Smooth muscle cell of the brain vasculature (primary cell): ENCODE results near the gene STARD10.
"Not testable (repeated sequence)": the region's sequence is repeated elsewhere in the genome, so short reads cannot be mapped to it uniquely, and the experiment has no call there.

ENCODE experiments used
- DNase-seq: peaks from one replicate; pipeline ENCODE4 v3.0.0-alpha.2; 2012; ENCODE audit warnings: low read depth, low spot score

STARD10 gene

DNA sequence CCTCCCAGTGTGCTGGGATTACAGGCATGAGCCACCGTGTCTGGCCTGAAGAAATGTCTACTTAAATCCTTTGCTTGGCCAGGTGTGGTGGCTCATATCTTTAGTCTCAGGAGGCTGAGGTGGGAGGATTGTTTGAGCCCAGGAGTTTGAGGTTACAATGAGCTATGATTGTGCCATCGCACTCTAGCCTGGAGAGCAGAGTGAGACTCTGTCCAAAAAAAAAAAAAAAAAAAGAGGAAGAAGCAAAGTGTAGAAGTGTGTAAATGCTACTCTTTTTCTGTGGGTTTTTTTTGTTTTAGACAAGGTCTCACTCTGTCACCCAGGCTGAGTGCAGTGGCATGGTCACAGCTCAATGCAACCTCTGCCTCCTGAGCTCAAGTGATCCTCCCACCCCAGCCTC, 13.9 kb upstream of the STARD10 start:
- no peak for DNase-seq

DNA sequence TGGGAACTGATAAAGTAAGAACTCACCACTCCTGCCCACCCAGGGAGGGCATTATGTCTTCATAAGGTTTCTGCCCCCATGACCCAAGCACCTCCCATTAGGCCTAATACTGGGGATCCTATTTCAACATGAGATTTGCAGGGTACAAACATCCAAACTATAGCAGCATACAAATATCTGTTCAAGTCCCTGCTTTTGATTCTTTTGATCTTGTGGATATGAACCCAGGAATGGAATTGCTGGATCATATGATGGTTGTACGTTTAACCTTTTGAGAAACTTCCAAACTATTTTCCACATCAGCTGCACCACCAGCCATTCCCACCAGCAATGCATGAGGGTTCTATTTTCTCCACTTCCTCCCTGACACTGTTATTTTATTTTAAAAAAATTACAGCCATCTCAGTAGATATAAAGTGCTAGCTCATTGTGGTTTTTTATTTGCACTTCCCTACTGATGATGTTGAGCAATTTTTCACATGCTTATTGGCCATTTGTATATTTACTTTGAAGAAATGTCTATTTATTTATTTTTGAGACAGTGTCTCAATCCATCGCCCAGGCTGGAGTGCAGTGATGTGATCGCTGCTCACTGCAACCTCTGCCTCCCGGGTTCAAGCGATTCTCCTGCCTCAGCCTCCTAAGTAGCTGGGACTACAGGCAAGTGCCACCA, 13.3 kb upstream of the STARD10 start:
- no peak for DNase-seq

DNA sequence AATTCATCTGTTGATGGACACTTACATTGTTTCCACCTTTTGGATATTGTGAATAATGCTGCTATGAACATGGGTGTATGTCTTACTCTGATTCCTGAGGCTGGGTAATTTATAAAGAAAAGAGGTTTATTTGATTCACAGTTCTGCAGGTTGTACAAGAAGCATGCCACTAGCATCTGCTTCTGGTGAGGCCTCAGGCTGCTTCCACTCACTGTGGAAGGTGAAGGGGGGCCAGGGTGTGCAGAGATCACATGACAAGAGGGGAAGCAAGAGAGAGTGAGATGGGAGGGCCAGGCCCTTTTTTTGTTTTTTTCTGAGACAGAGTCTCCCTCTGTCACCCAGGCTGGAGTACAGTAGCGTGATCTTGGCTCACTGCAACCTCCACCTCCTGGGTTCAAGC, 12.5 kb upstream of the STARD10 start:
- DNase-seq, result not testable (repeated sequence)

DNA sequence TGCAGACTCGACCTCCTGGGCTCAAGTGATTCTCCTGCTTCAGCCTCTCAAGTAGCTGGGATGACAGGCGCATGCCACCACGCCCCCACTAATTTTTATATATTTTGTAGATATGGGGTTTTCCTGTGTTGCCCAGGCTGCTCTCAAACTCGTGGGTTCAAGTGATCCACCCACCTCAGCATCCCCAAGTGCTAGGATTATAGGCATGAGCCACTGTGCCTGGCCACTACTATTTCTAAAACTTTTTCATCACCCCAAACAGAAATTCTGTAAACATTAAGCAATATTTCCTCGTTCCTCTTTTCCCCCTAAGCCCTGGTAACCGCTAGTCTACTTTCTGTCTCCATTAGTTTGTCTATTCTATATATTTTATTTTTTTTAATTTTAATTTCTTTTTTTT, 11.4 kb upstream of the STARD10 start:
- no peak for DNase-seq

DNA sequence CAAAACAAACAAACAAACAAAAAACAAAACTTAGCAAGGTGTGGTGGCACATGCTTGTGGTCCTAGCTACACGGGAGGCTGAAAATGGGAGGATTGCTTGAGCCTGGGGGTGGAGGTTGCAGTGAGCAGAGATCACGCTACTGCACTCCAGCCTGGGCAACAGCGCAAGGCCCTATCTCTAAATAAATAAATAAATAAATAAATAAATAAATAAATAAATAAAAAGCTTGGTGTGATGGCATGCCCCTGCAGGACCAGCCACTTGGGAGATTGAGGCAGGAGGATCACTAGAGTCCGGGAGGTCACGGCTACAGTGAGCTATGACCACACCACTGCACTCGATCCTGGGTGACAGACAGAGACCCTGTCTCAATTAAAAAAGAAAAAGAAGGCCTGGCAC, 9.0 kb upstream of the STARD10 start:
- no peak for DNase-seq

DNA sequence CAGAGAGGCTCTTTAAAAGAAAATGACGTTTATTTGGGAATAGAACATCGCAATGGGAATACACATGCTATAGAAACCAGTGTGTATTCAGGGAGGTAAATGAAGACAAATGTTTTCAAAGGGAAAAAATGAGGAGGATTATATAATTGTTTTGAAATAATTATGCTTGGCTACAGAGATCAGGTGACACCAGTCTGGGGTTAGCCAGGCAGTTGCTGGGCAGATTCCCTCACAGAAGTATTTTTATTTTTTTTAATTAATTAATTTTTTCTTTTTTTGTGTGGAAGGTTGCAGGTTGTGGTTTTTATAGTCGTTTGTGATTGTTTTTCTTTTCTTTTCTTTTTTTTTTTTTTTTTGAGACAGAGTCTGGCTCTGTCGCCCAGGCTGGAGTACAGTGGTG, 5.6 kb upstream of the STARD10 start:
- DNase-seq, result no peak

DNA sequence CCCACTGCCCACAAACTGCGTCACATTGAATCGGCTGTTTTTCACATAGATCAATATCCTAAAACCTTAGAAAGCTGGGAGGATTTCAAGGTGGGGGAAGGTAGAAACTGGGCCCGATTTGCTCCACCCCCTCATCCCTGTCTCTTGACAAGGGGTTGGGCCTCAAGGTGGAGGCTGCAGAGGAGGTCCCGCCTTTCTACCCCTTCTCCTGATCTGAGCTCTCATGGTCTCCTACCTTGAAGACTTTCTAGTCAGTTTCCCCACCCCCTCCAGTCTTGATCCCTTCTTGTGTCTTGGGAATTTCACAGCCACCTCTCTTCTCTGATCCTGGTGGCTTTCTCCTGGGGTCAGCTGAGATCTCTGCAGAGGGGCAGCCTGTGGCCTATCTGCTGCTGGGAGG, 4.5 kb upstream of the STARD10 start:
- no peak for DNase-seq

DNA sequence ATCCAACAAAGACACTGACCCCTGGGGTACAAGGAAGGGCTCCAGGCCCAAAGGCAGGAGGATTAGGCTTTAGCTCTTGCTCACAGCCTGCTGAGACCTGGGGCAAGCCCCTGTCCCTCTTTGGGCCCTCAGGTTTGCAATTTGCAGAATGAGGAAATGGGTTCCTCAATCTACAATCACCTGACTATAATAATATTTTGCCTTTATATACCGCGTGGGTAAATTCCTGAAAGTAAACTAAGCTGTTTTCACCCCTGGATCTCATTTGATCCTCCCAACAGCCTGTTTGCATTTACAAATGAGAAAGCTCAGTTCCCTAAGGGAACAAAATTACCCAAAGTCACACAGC, 797 bp downstream of the STARD10 start:
- no peak for DNase-seq

DNA sequence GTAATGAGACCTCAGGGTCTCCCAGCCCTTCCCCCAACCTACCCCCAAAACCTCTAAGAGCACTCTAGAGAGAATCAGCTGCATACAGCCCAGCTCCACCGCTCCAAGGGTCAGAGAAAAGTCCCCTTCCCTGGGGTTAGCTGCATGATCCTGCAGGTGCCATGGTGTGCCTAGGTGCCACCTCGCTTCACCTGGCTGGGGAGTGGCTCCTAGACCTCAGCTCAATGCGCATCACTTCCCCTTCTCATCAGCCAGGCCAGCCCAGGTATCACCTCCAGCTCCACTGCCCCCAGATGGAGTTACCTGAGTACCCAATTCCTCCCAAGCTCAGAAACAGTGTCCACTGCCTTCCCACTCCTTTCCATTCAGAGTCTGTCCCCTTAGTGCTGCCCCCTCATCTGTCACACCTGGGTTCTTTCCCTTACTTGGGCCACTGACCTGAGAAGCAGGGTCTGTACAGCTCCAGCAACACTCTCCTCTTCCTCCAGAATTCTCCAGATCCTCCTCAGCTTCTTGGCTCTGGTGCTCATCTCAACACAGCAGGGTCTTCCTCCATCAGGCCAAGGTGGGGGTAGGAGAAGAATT, 1.3 kb downstream of the STARD10 start:
- DNase-seq, result no peak

DNA sequence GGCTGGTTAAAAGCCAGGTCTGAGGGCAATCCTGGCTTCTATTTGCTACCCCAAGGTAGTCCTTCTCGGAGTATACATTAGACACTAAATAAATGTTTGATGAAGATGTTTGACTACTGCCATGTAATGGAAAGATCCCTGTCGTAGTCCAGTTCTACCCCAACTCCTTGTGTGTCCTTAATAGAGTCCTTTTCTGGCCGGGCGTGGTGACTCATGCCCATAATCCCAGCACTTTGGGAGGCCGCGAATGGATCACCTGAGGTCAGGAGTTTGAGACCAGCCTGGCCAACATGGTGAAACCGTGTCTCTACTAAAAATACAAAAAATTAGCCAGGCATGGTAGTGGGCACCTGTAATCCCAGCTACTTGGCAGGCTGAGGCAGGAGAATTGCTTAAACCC, 2.6 kb downstream of the STARD10 start:
- not testable (repeated sequence) for DNase-seq

DNA sequence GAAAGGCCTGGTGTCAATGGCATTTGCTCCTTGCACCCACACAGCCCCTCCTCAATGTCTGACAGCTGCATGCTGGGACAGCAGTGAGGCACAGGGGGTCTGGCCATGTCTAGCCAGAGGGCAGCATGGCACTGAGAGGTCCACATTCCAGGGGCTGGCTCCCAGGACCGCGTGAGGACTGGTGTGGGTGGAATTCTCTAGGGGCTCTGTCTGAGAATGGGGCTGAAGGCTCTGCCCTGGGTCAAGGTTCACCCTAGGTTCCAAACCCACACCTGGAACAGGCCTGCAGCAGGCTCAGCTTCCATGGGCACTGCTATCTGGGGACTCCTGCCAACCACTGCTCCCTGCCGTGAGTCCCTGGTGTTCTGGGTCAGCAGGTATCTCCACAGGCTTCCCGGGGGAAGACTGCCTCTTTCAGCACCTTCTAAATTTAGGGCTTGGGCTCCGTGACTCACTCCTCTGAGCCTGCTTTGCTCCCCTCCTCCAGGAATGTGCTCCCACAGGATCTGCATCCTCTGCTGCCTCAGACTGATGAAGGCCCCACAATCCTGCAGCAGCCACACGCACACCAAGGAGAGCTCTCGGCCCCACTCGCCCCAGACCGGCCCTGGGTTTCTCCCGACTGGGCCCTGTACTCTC, 4.2 kb downstream of the STARD10 start:
- no peak for DNase-seq

DNA sequence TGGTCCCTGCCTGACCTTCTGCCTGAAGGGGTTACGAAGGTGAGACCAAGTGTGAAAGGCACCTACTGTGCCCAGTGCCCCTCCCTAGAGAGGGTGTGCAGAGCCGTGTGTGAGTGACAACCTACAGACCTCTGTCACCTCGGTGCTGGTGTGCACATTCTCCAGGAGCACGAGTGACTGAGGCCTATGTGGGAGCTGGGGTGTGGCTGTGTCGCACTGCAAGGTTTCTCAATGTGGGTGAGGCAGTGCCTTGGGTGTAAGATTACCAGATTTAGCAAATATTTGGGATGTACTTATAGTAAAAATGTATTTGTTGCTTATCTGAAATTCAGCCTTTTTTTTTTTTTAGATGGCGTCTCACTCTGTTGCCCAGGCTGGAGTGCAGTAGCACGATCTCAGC, 5.6 kb downstream of the STARD10 start:
- no peak for DNase-seq

DNA sequence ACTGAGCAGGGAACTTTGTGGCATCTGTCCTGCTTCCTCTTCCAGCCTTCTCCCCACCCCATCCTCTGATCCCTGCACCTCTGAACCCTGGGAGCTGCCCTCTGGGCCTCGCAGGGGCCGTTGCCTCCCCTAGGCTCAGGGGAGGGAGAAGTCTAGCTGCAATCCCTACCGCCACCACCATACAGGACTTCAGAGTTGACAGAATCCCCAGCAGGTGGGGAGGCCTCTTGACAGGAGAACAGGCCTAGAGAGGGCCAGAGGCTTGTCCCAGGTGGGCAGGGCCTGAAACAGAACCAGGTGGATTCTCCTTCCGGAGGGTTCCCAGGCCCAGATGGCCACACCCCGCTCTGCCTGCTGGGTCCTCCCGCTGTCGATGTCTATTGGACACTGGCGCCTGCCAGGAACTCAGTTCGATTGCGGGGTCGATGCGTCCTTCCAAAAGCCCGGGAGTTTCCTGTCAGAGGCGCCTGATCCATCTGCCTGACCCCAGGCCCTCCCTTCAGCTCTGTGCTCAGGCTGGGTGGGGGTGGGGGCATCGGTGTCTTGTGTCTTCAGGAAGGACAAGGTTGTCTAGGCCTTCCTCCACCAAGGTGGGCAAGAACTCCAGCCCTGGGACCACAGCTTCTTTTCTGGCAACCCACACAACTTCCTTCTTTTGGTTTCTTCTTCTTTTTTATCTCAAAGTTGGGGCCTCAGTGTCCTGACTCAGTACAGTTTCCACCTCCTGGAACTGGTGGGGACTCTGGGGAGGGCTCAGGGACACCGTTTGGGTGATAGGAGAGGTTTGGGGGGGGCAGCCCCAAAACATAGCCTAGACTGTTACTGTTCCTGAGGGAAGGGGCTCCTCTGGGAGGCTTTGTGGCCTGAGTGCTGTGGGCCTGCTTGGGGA, 6.4 kb downstream of the STARD10 start:
- no peak for DNase-seq

DNA sequence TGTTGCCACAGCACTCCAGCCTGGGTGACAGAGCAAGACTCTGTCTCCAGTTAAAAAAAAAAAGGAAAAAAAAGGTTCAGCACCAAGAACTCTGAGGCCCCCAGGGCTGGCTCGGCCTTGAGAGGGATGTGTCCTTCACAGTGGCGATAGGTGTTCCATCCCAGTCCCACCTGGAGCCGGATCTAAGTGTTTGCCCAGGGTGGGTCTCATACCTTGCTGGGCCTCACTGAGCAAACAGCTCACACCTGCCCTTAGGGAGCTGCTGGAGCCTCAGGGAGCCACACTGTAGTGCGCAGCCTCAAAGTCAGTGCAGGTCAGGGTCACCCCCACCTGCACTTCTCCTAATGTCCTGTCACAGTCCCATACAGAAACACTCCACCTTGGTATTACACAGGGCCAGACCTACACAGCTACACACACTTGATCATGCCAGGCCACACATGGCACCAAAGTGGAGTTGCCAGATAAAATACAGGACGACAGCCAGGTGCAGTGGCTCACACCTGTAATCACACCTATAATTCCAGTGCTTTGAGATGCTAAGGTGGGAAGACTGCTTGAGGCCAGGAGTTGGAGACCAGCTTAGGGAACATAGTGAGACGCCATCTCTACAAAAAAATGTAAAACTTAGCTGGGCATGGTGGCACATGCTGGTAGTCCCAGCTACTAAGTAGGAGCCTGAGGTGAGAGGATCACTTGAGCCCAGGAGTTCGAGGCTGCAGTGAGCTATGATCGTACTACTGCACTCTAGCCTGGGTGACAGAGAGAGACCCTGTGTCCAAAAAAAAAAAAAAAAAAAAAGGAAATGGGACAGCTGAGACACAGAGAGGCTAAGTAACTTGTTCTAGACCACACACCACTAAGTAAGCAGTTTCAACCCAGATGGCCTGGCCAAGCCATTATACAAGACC, 7.3 kb downstream of the STARD10 start:
- DNase-seq, result no peak

DNA sequence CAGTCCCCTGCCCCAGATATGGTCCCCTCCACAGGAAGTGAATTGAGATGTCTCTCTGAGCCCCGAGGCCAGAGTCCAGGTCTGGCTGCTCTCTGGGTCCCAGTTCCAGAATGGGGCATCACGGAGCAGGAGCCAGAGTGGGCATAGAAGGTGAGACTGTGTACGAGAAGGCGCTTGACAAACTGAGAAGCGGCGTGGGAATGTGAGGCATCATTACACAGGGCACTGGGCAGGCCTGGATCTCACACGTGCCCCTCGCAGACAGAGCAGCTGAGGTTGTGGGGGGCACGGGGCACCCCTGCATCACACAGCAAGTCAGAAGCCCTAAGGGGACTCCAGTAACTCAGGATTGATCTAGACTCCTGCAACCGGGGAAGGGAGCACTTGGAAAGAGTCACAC, 9.2 kb downstream of the STARD10 start:
- no peak for DNase-seq

DNA sequence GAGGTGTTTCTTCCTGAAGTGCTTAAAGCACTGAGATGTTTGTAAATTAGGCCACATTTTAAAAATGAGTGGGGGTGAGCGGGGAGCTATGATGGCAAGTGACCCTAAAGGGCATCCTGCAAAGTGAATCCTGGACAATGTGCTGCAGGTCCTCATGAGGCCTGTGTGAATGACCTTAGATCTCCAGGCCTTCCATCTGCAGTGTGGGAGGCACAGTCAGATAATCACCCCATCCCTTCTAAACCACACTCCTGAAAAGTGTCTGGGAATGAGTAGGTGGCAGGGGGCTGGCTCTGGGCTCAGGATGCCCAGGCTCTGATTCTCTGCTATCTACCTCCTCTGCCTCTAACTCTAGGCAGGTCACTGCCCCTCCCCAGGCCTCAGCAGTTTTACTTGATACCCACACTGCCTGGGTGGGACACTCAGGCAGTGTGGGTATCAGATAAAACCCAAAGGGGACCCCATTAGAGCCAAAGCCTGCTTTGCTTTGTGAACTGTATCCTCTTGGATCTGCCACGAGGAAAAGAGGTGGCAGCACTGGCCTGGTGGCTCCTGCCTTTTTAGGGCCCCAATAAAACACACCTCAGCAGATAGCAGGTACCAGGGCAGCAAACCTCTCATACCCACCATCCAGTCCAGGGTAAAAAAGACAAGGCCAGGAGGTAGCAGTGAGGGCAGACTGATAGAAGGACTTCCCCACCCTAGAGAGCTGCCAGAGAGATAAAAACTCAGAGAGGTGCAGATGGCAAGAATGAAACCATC, 10.5 kb downstream of the STARD10 start:
- DNase-seq, result no peak

DNA sequence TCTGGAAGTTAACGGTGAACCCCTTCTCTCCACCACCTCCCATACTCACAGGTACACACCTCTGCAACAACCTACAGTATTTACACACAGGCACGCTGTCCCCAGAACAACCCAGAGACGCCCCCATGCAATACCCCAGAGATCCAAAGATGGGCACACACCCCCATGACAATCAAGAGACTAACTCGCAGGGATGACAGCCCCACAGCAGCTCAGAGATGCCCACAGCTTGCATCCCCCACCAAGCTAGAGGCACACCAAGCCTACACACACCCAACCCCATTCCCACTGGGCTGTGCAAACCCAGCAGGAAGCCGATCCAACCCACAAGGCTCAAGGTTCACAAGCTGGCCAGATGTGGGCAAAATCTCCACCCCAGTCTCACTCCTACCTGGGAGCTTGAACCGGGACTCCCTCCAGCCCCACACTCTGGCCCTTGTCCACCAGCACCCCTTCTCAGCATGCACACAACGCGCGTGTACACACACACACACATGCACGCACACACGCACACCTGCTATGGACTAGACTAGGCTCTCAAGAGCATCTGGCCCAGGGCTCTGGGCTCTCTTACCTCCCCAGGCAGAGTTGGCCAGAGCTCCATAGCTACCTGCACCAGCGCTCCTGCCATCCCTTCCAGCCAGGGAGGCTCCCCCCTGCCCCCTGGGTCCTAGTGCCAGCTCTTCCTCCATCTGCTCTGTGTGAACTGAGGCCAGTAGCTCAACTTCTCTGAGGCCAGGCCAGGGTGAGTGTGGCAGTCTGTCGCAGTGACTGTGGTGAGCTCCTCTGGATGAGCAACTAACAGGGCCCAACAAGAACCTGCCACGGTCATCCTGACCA, 11.5 kb downstream of the STARD10 start:
- DNase-seq, result no peak

DNA sequence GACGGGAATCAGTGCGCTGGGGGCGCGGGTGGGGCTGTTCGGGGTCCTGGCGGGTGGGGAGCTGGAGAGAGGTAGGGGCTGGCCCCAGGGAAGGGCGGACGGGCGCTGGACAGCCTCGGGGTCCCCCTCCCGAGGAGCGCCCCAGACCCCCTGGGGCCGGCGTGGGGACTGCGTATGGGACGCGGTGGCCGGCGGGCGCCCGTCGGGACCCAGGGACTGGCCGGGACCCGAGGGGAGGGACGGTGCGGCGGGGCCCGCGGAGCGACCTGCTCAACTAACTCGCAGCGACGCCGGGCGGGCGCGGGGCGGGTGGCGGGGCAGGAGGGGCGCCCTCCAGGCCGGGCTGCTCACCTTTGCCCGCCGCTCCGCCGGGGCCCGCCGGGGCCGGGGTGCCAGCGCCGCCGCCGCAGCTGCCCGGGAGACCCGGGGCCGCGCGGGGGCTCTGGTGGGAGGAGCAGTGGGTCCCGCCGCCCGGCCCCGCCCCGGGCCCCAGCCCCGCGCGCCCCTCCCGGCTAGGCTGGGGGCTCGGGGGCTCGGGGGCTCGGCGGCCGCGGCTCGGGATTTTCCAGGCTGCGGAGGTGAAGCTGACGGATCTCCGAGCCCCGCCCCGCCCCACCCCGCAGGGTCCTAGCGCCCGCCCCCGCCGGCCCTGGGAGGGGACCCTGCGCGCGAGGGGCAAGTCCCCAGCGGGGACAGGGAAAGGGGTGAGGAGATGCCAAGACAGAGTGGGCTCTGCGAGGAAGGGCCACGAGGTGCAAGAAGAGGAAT, 12.3 kb downstream of the STARD10 start:
- DNase-seq, result no peak

DNA sequence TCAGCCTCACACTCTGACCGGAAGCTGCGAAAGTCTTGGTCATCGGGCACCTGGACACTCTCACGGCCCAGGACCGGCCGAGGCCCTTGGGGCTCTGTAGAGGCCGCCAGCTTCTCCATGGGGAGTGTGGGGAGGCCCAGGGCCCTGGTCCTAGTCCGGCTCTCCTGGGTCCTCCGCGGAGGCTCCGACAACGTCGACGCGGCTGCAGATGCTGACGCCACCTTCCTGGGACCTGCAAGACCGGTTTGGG, 12.9 kb downstream of the STARD10 start:
- DNase-seq, result no peak
